HG03159 (cell line): ENCODE data around the gene RHOD.
A peak's percentile ranks its signal among the peaks of the same experiment; 100 is the strongest.

Experiments used
- ATAC-seq: cut with Tn5 transposase; IDR thresholded peaks from one replicate; pipeline ENCODE4 v1.9.1; 2021; ENCODE audit warnings: mild to moderate bottlenecking, moderate library complexity; ENCODE audit not compliant: unreplicated experiment

The RHOD gene

GRCh38 chr11:67058506-67058905, 1.9 kb downstream of the RHOD start:
- no peak for ATAC-seq

GRCh38 chr11:67059671-67060070, 3.0 kb downstream of the RHOD start:
- ATAC-seq, result no peak

GRCh38 chr11:67060111-67060522, 3.5 kb downstream of the RHOD start:
- no peak for ATAC-seq

- no peak for ATAC-seq
Observed at GRCh38 chr11:67062526-67063373, 6.1 kb downstream of the RHOD start.

- no peak for ATAC-seq
Observed at GRCh38 chr11:67066333-67066709, 9.7 kb downstream of the RHOD start.

- ATAC-seq, result no peak
Observed at GRCh38 chr11:67071420-67072284, 15.0 kb downstream of the RHOD start.

GRCh38 chr11:67072295-67072694, 15.6 kb downstream of the RHOD start:
- ATAC-seq, result no peak

- ATAC-seq, result no peak
Observed at GRCh38 chr11:67073908-67074307, 17.3 kb downstream of the RHOD start.

- ATAC-seq, result no peak
Observed at GRCh38 chr11:67076202-67076601, 19.6 kb downstream of the RHOD start.

GRCh38 chr11:67079065-67079705, 22.5 kb downstream of the RHOD start:
- ATAC-seq, result no peak

GRCh38 chr11:67082071-67082791, 25.6 kb downstream of the RHOD start:
- ATAC-seq, result no peak

GRCh38 chr11:67083786-67084366, 27.2 kb downstream of the RHOD start:
- no peak for ATAC-seq

- no peak for ATAC-seq
Observed at GRCh38 chr11:67085617-67086016, 29.0 kb downstream of the RHOD start.

GRCh38 chr11:67090717-67091116, 34.1 kb downstream of the RHOD start:
- no peak for ATAC-seq

- no peak for ATAC-seq
Observed at GRCh38 chr11:67095214-67095507, 38.5 kb downstream of the RHOD start.

- ATAC-seq, result no peak
Observed at GRCh38 chr11:67098799-67099429, 42.3 kb downstream of the RHOD start.

GRCh38 chr11:67099831-67100324, 43.2 kb downstream of the RHOD start:
- ATAC-seq, result peak; percentile 49

- ATAC-seq, result no peak
Observed at GRCh38 chr11:67102664-67103063, 46.0 kb downstream of the RHOD start.

- no peak for ATAC-seq
Observed at GRCh38 chr11:67105964-67106363, 49.3 kb downstream of the RHOD start.

GRCh38 chr11:67111261-67111660, 54.6 kb downstream of the RHOD start:
- ATAC-seq, result no peak
